CD4-positive, alpha-beta T cell treated with Interleukin-4 for 4 hours (primary cell): ENCODE results near the gene ATCAY.
"Not testable (repeated sequence)": the region's sequence is repeated elsewhere in the genome, so short reads cannot be mapped to it uniquely, and the experiment has no call there.

ENCODE experiments used
- DNase-seq: peaks from one replicate; pipeline ENCODE4 v3.0.0-alpha.2; 2020

ATCAY gene

GRCh38 chr19:3904233-3904632 is 23.7 kb downstream of the ATCAY start:
- DNase-seq = no peak

- no peak for DNase-seq
These were observed 27.3 kb downstream of the ATCAY start for GRCh38 chr19:3907626-3908265.

DNA sequence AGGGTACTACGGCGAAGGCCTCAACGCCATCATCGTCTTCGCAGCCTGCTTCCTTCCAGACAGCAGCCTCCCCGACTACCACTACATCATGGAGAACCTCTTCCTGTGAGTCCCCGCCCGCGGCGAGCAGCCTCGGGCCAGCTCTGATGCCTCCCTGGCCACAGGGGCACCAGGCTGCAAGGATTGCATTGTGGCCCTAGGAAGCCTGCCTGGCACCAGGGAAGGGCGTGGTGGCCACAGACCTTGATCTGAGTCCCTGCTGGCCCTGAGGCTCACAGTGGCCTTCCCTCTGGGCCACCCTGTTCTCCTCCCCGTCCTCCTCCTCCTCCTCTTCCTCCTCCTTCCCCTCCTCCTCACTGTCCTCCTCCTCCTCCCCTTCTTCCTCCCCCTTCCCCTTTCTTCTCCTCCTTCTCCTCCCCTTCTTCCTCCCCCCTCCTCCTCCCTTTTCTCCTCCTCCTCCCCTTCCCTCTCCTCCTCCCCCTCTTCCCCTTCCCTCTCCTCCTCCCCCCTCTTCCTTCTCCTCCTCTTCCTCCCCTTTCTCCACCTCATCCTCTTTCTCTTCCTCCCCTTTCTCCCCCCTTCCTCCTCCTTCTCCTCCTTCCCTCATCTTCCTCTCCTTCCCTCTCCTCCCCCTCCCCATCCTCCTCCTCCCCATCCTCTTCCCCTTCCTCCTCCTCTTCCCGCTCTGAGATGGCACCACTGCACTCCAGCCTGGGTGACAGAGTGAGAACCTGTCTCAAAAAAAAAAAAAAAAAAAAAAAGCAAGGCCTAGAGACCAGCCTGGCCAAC is 28.0 kb downstream of the ATCAY start:
- DNase-seq = no peak

GRCh38 chr19:3910105-3910504 is 29.6 kb downstream of the ATCAY start:
- no peak for DNase-seq

DNA sequence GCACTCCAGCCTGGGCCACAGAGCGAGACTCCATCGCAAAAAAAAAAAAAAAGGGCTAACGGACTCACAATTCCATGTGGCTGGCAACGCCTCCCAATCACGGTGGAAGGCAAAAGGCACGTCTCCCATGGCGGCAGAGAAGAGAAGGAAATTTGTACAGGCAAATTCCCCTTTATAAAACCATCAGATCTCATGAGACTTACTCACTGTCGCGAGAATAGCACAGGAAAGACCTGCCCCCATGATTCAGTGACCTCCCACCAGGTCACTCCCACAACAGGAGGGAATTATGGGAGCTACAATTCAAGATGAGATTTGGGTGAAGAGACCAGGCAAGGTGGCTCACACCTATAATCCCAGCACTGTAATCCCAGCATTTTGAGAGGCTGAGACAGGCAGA is 33.7 kb downstream of the ATCAY start:
- DNase-seq = no peak

DNA sequence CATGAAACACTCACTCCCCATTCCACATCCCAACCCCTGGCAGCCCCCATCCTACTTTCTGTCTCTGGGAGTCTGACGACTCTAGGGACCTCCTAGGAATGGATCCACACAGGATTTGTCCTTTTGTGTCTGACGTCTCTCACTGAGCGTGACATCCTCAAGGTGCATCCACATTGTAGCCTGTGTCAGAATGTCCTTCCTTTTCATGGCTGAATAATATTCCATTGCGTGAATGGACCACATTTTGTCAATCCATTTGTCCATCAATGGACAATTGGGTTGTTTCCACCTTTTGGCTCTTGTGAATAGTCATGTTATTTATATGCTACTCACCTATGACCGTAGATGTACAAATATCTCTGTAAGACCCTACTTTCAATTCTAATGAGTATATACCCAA is 35.5 kb downstream of the ATCAY start:
- no peak for DNase-seq

GRCh38 chr19:3919793-3920192 is 39.3 kb downstream of the ATCAY start:
- DNase-seq = no peak

DNA sequence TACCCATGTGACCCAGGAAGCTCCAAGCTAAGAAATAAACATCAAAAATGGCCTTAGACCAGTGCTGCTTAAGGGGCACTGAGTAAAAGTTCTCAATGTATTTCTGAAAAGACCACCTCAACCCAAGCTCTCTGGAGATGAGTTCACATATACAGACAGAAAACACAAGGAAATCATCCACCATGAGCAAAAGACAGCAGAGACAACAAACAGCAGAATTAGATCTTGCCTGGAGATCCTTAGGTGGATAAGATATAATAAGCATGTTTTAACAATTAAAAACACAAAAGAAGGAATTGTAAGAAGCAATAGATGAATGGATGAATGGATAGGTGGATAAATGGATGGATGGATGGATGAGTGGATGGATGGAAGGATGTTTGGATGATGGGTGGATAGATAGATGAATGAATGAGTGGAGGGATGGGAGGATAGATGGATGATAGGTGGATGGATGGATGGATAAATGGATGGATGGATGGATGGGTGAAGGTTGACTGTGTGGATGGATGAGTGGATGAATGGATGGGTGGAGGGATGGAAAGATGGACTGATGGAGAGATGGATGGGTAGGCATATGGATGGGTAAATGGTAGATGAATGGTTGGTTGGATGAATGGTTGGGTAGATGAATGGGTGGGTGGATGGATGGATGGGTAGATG is 42.7 kb downstream of the ATCAY start:
- no peak for DNase-seq

DNA sequence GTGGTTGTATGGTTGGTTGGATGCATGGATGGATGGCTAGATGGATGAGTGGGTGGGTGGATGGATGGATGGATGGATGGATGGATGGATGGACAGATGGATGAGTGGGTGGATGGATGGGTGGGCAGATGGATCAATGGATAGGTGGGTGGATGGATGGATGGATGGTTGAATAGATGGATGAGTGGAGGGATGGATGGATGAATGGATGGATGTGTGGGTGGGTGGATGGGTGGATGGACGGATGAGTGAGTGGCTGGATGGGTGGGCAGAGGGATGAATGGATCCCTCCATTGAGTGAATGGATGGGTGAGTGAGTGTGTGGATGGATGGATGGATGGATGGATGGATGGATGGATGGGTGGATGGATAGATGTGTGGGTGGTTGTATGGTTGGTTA is 43.4 kb downstream of the ATCAY start:
- DNase-seq = no peak

DNA sequence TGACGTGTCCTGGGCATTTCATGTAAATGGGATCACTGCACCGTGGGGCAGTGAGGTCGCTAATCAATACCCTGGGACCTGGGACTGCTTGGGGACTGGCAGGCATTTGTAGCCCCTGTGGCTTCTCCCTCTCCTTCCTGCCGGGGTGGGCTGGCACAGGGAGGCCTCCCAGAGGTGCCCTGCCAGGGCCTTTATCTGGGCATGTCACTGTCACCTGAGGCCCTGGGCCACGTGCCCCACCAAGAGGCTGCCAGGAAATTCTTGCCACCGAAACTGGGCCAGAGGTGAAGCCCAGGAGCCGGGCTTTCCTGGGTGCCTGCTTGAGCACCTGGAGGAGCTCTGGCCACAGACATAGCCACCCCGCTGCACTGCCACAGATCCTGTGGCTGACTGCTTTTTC is 50.6 kb downstream of the ATCAY start:
- DNase-seq = no peak

- DNase-seq = no peak
These were observed 52.7 kb downstream of the ATCAY start, which contains the start of gene NMRK2 for GRCh38 chr19:3932931-3933810. TSS of gene NMRK2 (plus strand) at chr19:3933069. CDS start at chr19:3933672, 603 bp downstream.

DNA sequence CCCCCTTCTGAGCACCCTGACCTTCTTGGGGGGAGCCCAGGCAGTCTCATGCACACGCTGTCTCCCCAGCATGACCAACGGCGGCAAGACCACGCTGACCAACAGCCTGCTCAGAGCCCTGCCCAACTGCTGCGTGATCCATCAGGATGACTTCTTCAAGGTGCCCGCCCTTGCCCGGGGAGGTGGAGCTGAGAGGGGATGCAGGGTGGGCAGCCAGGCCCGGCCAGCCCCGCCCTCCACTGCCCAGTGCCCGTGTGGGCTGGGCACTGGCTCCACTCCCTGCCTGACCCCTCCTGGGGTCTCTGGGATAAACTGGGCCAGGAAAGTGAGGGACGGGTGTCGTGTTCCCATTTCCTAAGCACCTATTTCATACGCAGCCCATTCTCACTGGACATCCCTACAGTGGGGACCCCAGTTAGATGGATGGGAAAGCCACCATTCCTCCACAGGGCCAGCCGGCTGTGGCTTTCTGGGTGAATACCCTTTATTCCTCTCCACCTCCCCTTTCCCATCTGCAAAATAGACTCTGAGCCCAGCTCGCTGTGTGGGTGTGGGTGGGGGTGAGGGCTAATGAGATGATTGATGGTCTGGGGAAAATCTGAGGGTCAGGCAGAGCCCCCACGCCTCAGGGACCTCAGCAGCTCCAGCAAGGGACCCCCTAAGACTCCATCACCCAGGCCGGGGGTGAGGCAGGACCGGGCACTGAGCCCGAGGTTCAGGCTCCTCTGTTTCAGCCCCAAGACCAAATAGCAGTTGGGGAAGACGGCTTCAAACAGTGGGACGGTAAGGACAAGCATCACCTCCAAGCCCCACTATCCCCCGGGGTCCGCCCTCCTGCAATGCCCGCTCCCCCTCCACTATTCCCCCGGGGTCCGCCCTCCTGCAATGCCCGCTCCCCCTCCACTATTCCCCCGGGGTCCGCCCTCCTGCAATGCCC is 56.3 kb downstream of the ATCAY start:
- DNase-seq = no peak

GRCh38 chr19:3938300-3938950 is 57.9 kb downstream of the ATCAY start:
- DNase-seq = not testable (repeated sequence)

- no peak for DNase-seq
These were observed 62.4 kb downstream of the ATCAY start for GRCh38 chr19:3942790-3943409.

GRCh38 chr19:3944018-3944721 is 63.7 kb downstream of the ATCAY start:
- DNase-seq = no peak

GRCh38 chr19:3945838-3946237 is 65.4 kb downstream of the ATCAY start:
- no peak for DNase-seq

DNA sequence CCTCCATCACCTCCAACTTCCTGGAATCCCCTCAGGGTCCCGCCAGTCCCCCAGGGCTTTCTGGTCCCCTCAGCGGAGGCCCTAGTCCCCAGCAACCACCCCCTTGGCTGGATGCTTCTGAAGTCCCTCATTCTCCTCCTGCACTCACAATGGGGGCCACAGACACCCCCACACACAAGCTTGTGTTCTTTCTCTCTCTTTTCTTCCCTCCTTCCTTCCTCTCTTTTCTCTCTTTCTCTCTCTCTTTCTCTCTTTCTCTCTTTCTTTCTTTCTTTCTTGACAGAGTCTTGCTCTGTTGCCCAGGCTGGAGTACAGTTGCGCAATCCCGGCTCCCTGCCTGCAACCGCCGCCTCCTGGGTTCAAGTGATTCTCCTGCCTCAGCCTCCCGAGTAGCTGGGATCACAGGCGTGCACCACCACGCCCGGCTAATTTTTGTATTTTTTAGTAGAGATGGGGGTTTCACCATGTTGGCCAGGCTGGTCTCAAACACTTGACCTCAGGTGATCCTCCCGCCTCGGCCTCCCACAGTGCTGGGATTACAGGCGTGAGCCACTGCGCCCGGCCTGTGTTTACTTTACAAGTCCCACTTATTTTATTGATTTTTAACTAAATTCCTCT is 66.9 kb downstream of the ATCAY start:
- not testable (repeated sequence) for DNase-seq

- DNase-seq = no peak
These were observed 68.8 kb downstream of the ATCAY start for GRCh38 chr19:3949294-3949693.

DNA sequence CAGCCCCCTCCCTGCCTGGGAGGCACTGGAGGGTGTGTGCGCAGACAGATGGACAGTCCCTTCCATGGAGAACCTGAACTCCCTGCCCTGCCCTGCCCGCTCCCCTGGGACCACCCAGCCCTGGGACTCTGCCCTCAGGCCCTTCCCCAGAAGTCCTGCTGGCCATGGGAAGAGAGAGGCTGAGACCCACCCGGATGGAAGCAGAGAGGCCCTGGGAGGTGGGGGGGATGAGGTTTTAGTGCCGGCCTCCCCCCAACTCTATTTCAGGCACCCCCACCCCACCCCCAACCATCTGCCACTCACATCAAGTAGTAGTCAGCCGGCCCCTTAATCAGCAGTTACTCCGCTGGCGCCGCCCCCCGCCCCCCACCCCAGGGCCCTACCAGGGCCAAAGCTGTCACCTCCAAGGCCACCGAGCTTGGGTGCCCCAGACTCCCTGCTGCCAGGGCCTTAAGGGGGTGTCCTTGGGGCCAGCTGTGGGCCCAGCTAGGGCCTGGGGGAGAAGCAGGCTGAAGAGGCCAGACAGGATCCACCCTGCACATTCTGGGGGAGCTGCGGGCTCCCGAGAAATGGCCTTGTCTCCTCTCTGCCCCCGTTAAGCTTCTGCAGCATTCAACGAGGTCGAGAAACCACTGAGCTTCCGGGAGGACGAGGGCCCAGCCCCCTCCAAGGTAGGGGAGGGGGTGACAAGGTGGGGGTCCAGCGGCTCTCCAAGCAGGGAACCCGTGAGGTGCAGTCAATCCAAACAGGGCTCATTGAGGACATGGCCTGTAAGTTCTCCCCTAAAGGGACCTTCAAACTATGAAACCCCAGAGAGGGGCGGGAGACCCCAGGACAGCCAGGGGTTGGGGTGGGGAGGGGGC is 69.7 kb downstream of the ATCAY start:
- no peak for DNase-seq
